A549 (cell line): Measurements from ENCODE around the gene RPL35. TPM values are rescaled to one million over a fixed set of nuclear protein-coding genes. Genes with fewer than 3 reads are reported as not detected.

Experiments
- ATAC-seq, 2 experiments: fragments of 200-7000 bp in 1 of 2; fragments of >200 bp in 1 of 2; cut with Nextera tagmentation in 1 of 2; cut with Tn5 transposase in 1 of 2; 3 replicates each; pipeline versions ENCODE4 v1.8.0 to v1.9.1; 2018 to 2020; ENCODE audit warnings: mild to moderate bottlenecking in 1 of 2, moderate library complexity in 1 of 2
- CTCF ChIA-PET: fragments of 300-600 bp; sonication (Branson Sonifier 250); formaldehyde crosslinking; extraction: SDS; loops from one replicate; lab custom pipeline; 2021; ENCODE audit warnings: antibody characterized with exemption, inconsistent platforms; lab: Yijun Ruan, JAX
- POLR2A ChIA-PET: fragments of 350-600 bp; formaldehyde crosslinking; extraction: SDS; loops from one replicate; lab custom pipeline; 2021; ENCODE audit warnings: antibody characterized with exemption, inconsistent platforms; lab: Yijun Ruan, JAX
- DNase-seq, 2 experiments: peaks; one replicate each; pipeline versions ENCODE4 v3.0.0 to v3.0.0-alpha.2; 2011 to 2016; ENCODE audit warnings: low read depth in 1 of 2, low spot score in 1 of 2
- FAIRE-seq: peaks from 2 replicates; lab custom pipeline; 2011; peaks lifted over from hg19 to GRCh38; lab: Jason Lieb, UNC
- H3K27ac ChIP-seq, 2 experiments: fragments of >200 bp; sonication (Bioruptor Twin); formaldehyde crosslinking; 3 replicates each; pipeline ENCODE4 v1.5.1; 2016 to 2017
- H3K4me1 ChIP-seq: fragments of >200 bp; sonication (Bioruptor Twin); formaldehyde crosslinking; 3 replicates; pipeline ENCODE4 v1.6.1; 2016
- H3K4me2 ChIP-seq: fragments of >200 bp; sonication (Bioruptor Twin); formaldehyde crosslinking; 3 replicates; pipeline ENCODE4 v1.6.1; 2016
- H3K4me3 ChIP-seq: fragments of >200 bp; sonication (Bioruptor Twin); formaldehyde crosslinking; 3 replicates; pipeline ENCODE4 v1.5.1; 2016
- H3K9me3 ChIP-seq: fragments of >200 bp; sonication (Bioruptor Twin); formaldehyde crosslinking; 3 replicates; pipeline ENCODE4 v1.6.1; 2016
- CEBPB ChIP-seq, 2 experiments: fragments of >200 bp in 1 of 2; sonication (Bioruptor Twin) in 1 of 2; formaldehyde crosslinking in 1 of 2; IDR thresholded peaks; 2 replicates each; pipeline ENCODE4 v1.6.1; 2012 to 2016
- EHF ChIP-seq: fragments of 250-450 bp; sonication (Bioruptor Pico); IDR thresholded peaks from 2 replicates; pipeline ENCODE4 v1.5.0; 2020; ENCODE audit warnings: mild to moderate bottlenecking
- EHMT2 ChIP-seq: fragments of 200-600 bp; sonication (generic); IDR thresholded peaks from 2 replicates; pipeline ENCODE4 v1.6.1; 2016; ENCODE audit warnings: antibody characterized with exemption, low read depth, mild to moderate bottlenecking, moderate library complexity
- ESRRA ChIP-seq: fragments of 150-350 bp; IDR thresholded peaks from 2 replicates; pipeline ENCODE4 v1.6.1; 2014; ENCODE audit warnings: mild to moderate bottlenecking, low read length, borderline replicate concordance
- FOSL2 ChIP-seq, 2 experiments: fragments of 450-650 bp in 1 of 2; fragments of >200 bp in 1 of 2; sonication (Bioruptor Twin) in 1 of 2; formaldehyde crosslinking; IDR thresholded peaks; 2 replicates each; pipeline versions ENCODE4 v1.5.0 to v1.6.1; 2016 to 2020; ENCODE audit warnings: mild to moderate bottlenecking in 1 of 2, moderate library complexity in 1 of 2
- FOXS1 ChIP-seq: fragments of 250-450 bp; sonication (Bioruptor Pico); IDR thresholded peaks from 2 replicates; pipeline ENCODE4 v1.5.0; 2020; ENCODE audit warnings: mild to moderate bottlenecking, moderate library complexity
- HDAC2 ChIP-seq: fragments of 200-600 bp; sonication (generic); IDR thresholded peaks from 2 replicates; pipeline ENCODE4 v1.6.1; 2016
- HES2 ChIP-seq: fragments of >200 bp; sonication (Bioruptor Twin); formaldehyde crosslinking; IDR thresholded peaks from 2 replicates; pipeline ENCODE4 v1.6.1; 2016
- HEYL ChIP-seq: fragments of 250-450 bp; sonication (Bioruptor Pico); IDR thresholded peaks from 2 replicates; pipeline ENCODE4 v1.8.0; 2021; ENCODE audit warnings: mild to moderate bottlenecking, moderate library complexity
- HMGXB4 ChIP-seq: fragments of 250-450 bp; sonication (Bioruptor Pico); IDR thresholded peaks from 2 replicates; pipeline ENCODE4 v1.5.0; 2021; ENCODE audit warnings: mild to moderate bottlenecking, moderate library complexity, borderline replicate concordance
- HOXA7 ChIP-seq: fragments of 250-450 bp; sonication (Bioruptor Pico); IDR thresholded peaks from 2 replicates; pipeline ENCODE4 v1.5.0; 2020; ENCODE audit warnings: mild to moderate bottlenecking, moderate library complexity
- JUNB ChIP-seq: fragments of >200 bp; sonication (Bioruptor Twin); formaldehyde crosslinking; IDR thresholded peaks from 2 replicates; pipeline ENCODE4 v1.6.1; 2016
- KDM5A ChIP-seq: fragments of 200-600 bp; sonication (generic); IDR thresholded peaks from 2 replicates; pipeline ENCODE4 v1.6.1; 2016; ENCODE audit warnings: antibody characterized with exemption, mild to moderate bottlenecking
- MAFK ChIP-seq: fragments of 450-650 bp; IDR thresholded peaks from 2 replicates; pipeline ENCODE4 v1.6.1; 2014; ENCODE audit not compliant: partially characterized antibody
- MAZ ChIP-seq: fragments of 150-350 bp; IDR thresholded peaks from 2 replicates; pipeline ENCODE4 v1.6.1; 2014; ENCODE audit warnings: antibody characterized with exemption, low read depth, low read length, borderline replicate concordance
- MYC ChIP-seq: IDR thresholded peaks from 2 replicates; pipeline ENCODE4 v1.6.1; 2012; ENCODE audit warnings: mild to moderate bottlenecking, inconsistent platforms, low read length, improper control_type of control experiment, borderline replicate concordance
- PHF8 ChIP-seq: fragments of 200-600 bp; sonication (generic); IDR thresholded peaks from 2 replicates; pipeline ENCODE4 v1.6.1; 2016; ENCODE audit warnings: low read depth, mild to moderate bottlenecking, antibody characterized with exemption, moderate library complexity, borderline replicate concordance
- POLR2A ChIP-seq: IDR thresholded peaks from 2 replicates; pipeline ENCODE4 v1.6.1; 2012; ENCODE audit warnings: mild to moderate bottlenecking, low read length
- RCOR1 ChIP-seq: fragments of 150-350 bp; IDR thresholded peaks from 2 replicates; pipeline ENCODE4 v1.6.1; 2014; ENCODE audit warnings: antibody characterized with exemption, low read length, low read depth
- RNF2 ChIP-seq: fragments of 200-600 bp; sonication (generic); IDR thresholded peaks from 2 replicates; pipeline ENCODE4 v1.6.1; 2016; ENCODE audit warnings: low read depth, mild to moderate bottlenecking, antibody characterized with exemption, moderate library complexity, borderline replicate concordance
- SMC3 ChIP-seq: fragments of >200 bp; sonication (Bioruptor Twin); formaldehyde crosslinking; IDR thresholded peaks from 3 replicates; pipeline ENCODE4 v1.6.1; 2018; ENCODE audit warnings: inconsistent platforms
- ZFP36 ChIP-seq: fragments of 450-650 bp; IDR thresholded peaks from 2 replicates; pipeline ENCODE4 v1.6.1; 2014; ENCODE audit warnings: borderline replicate concordance; ENCODE audit not compliant: partially characterized antibody
- ZNF302 ChIP-seq: fragments of 250-450 bp; sonication (Bioruptor Pico); IDR thresholded peaks from 2 replicates; pipeline ENCODE4 v1.9.0; 2021; ENCODE audit warnings: inconsistent platforms, mild to moderate bottlenecking, moderate library complexity
- ZSCAN20 ChIP-seq: fragments of 250-450 bp; sonication (Bioruptor Pico); IDR thresholded peaks from 2 replicates; pipeline ENCODE4 v1.8.0; 2022; ENCODE audit warnings: mild to moderate bottlenecking, moderate library complexity
- WGBS: methylation state at CpG from one replicate; pipeline ENCODE4 v1.1.6; 2017; ENCODE audit errors: missing lambda C conversion rate; 5-methylcytosine and 5-hydroxymethylcytosine counted together
- polyA plus RNA-seq, 4 experiments: library from polyadenylated mRNA; depleted of rRNA in 3 of 4; stranded (reverse); fragments of >200 nt; fragmentation: RNase III in 1 of 4; extraction: RNeasy Plus Mini Kit Qiagen cat#74134 plus additional on column Dnase treatment in 1 of 4; gene quantifications; 2 replicates in 3 of 4; 3 replicates in 1 of 4; pipeline ENCODE4 v1.2.3, GENCODE V29; 2011 to 2017

RPL35 gene
- polyA plus RNA-seq, 2 of the 4 experiments (the other 2 are of a cell fraction) = 2,307 to 3,076 TPM

- no peak for ATAC-seq
- CTCF ChIA-PET = interaction anchor here (1.7 kb wide), 1 partner anchor 16 kb away, joined by 3 read pairs; no protein-coding TSS in a partner anchor
- POLR2A ChIA-PET = no interaction called here
- TF ChIP-seq POLR2A (no peak), MYC (no peak), SMC3 (no peak), CEBPB (IDR thresholded peaks at IDR 0.05) (no peak), FOXS1 (CRISPR knock-in tag) (no peak), ESRRA (no peak), MAZ (no peak)
- Histone ChIP-seq H3K9me3 (no peaks in the 10 kb centered on the region), H3K27ac (no peak overlapping the region), H3K4me2 (no peak overlapping the region), H3K4me1 (no peaks in the 10 kb centered on the region), H3K4me3 (no peak overlapping the region)
- no peak for DNase-seq
- 79% methylated on average over 2 of the region's 2 CpGs for WGBS
- FAIRE-seq = no peak
These were observed 46.3 kb upstream of the RPL35 start for GRCh38 chr9:124908098-124908497.

- ChIA-PET CTCF (no interaction called here), POLR2A (no interaction called here)
- H3K27ac ChIP-seq = no peak overlapping the region
- WGBS = 91% methylated on average over 1 of the region's 1 CpG
- no peaks in the 10 kb centered on the region for H3K4me1 ChIP-seq
- no peak overlapping the region for H3K4me3 ChIP-seq
- no peaks in the 10 kb centered on the region for H3K9me3 ChIP-seq
- H3K4me2 ChIP-seq = no peak overlapping the region
- FAIRE-seq (no peak), DNase-seq (no peak), ATAC-seq (no peak)
- TF ChIP-seq MAZ = no peak
- TF ChIP-seq HEYL (CRISPR knock-in tag) = no peak
- TF ChIP-seq FOSL2 (IDR thresholded peaks at IDR 0.05) = no peak
- TF ChIP-seq FOSL2 (CRISPR knock-in tag; IDR thresholded peaks at IDR 0.05) = no peak
- TF ChIP-seq EHF (CRISPR knock-in tag) = no peak
These were observed 45.2 kb upstream of the RPL35 start for GRCh38 chr9:124906966-124907365.

GRCh38 chr9:124899845-124900244 is 38.1 kb upstream of the RPL35 start:
- WGBS = 92% methylated on average over 9 of the region's 9 CpGs
- no peak for FAIRE-seq

GRCh38 chr9:124897570-124898460 is 36.1 kb upstream of the RPL35 start:
- H3K4me2 ChIP-seq = no peak overlapping the region
- CTCF ChIA-PET = interaction anchor here (0.5 to 1.6 kb wide), 3 partner anchors 59 to 395 kb away, joined by 3 to 4 read pairs (median 3); no protein-coding TSS in a partner anchor
- ATAC-seq = no peak
- FAIRE-seq = no peak
- H3K4me3 ChIP-seq = no peak overlapping the region
- TF ChIP-seq ZSCAN20 (CRISPR knock-in tag) = no peak
- no peak for TF ChIP-seq FOSL2 (IDR thresholded peaks at IDR 0.05)
- no peak for TF ChIP-seq FOSL2 (CRISPR knock-in tag; IDR thresholded peaks at IDR 0.05)
- no peak for TF ChIP-seq EHMT2
- no peak for TF ChIP-seq HOXA7 (CRISPR knock-in tag)
- no peak for TF ChIP-seq PHF8
- TF ChIP-seq RNF2 = no peak
- no peak for TF ChIP-seq FOXS1 (CRISPR knock-in tag)
- no peak for TF ChIP-seq HDAC2
- no peak for TF ChIP-seq HMGXB4
- TF ChIP-seq KDM5A = no peak
- no peak for TF ChIP-seq MYC
- WGBS = 88% methylated on average over 6 of the region's 6 CpGs
- no peak overlapping the region for H3K27ac ChIP-seq
- DNase-seq = no peak
- no peaks in the 10 kb centered on the region; the same call in 2 of the 3 replicates for H3K4me1 ChIP-seq
- POLR2A ChIA-PET = no interaction called here
- H3K9me3 ChIP-seq = no peaks in the 10 kb centered on the region

More at GRCh38 chr9:124899845-124900244, 38.1 kb upstream of the RPL35 start:
- Histone ChIP-seq H3K4me1 (no peaks in the 10 kb centered on the region; the same call in 2 of the 3 replicates), H3K9me3 (no peaks in the 10 kb centered on the region), H3K4me3 (no peak overlapping the region), H3K4me2 (no peak overlapping the region), H3K27ac (no peak overlapping the region)
- POLR2A ChIA-PET = no interaction called here
- ATAC-seq = no peak
- TF ChIP-seq HES2 = no peak
- no peak for TF ChIP-seq ZSCAN20 (CRISPR knock-in tag)
- TF ChIP-seq ZNF302 = no peak
- peak; percentile 31 for TF ChIP-seq MAFK
- no peak for TF ChIP-seq ZFP36
- no peak for TF ChIP-seq RCOR1
- TF ChIP-seq JUNB = no peak
- CTCF ChIA-PET = interaction anchor here (1.0 to 2.1 kb wide), 5 partner anchors 10 to 128 kb away, joined by 3 to 5 read pairs (median 3); partner anchors contain the start of gene OLFML2A
- DNase-seq = no peak
